Measurements from ENCODE around the gene KEAP1. TPM values are rescaled to one million over a fixed set of nuclear protein-coding genes. Genes with fewer than 3 reads are reported as not detected.
A peak's percentile ranks its signal among the peaks of the same experiment; 100 is the strongest.

Gene KEAP1
- total and polyA plus RNA-seq, 10 of the 15 experiments (the other 5 are each of a cell fraction or from before 2014, with no cell fraction given): 1.4 to 87.7 (median 48.6) TPM

DNA sequence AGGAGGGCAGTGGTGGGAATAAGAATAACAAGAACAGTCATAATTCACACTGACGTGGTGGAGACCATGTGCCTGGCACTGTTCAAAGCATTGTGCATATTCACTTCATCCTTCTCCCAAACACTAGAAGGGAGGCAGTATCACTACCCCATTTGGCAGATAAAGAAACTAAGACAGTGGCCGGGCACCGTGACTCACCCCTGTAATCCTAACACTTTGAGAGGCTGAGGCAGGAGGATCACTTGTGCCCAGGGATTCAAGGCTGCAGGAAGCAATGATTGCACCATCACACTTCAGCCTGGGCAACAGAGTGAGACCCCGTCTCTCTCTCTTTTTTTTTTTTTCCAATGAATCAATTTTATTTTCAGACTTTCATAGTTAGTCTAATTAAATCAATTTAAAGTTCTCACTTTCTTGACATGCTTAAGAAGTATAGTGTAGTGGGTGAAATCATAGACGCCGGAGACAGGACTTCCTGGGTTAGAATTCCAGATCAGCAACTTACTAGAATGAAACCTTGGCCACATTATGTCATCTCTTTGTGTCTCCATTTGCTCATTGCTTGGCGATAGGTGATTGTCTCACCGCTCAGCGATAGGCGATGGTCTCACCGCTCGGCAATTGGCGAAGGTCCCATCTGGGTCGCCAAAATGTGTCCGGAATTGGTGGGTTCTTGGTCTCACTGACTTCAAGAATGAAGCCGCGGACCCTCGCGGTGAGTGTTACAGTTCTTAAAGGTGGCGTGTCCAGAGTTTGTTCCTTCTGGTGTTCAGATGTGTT lies 35.2 kb upstream of the KEAP1 start:
- WGBS (ENCODE audit: insufficient coverage, insufficient replicate concordance, low lambda C conversion rate, missing lambda C conversion rate): 49% methylated on average over 20 of the region's 20 CpGs
- Histone ChIP-seq H3K27me3 (replicated peaks in 1 of 2; ENCODE audit: control insufficient read depth in 2 of 2, insufficient read depth in 2 of 2, low read length in 1 of 2) (peaks cover 0 to 4% of the 10 kb centered on the region in 2 experiments; a peak in 1 of 4 replicates), H3K9ac (ENCODE audit: control insufficient read depth, insufficient read depth, low read length) (no peak overlapping the region), H3K36me3 (ENCODE audit: control insufficient read depth in 2 of 2, insufficient read depth in 2 of 2, low read length in 1 of 2) (no peaks in the 10 kb centered on the region), H3K9me3 (replicated peaks; ENCODE audit: control insufficient read depth, insufficient read depth, low read length) (no peaks in the 10 kb centered on the region), H3K27ac (ENCODE audit: control insufficient read depth, insufficient read depth) (no peak overlapping the region), H3K4me2 (ENCODE audit: control insufficient read depth, insufficient read depth) (no peak overlapping the region), H4K20me1 (ENCODE audit: control insufficient read depth, insufficient read depth) (no peaks in the 10 kb centered on the region), H3K4me1 (ENCODE audit: control insufficient read depth, insufficient read depth, low read length) (peaks cover 3% of the 10 kb centered on the region; the same call in 1 of the 2 replicates), H3K4me3 (no peak overlapping the region), H3K79me2 (ENCODE audit: control insufficient read depth, insufficient read depth, low read length) (no peaks in the 10 kb centered on the region), H2AFZ (ENCODE audit: control insufficient read depth, low read depth, low read length) (no peak overlapping the region)
- CTCF ChIA-PET: interaction anchor here (0.6 to 1.7 kb wide), 5 partner anchors 13 to 341 kb away, joined by 3 read pairs; partner anchors contain the start of gene QTRT1
- POLR2A ChIA-PET: interaction anchor here (0.6 to 0.7 kb wide), 2 partner anchors 30 to 280 kb away, joined by 3 read pairs; partner anchors contain the start of gene CDKN2D
- peak; percentile 71 for TF ChIP-seq BCL3 (IDR thresholded peaks at IDR 0.05; ENCODE audit: borderline replicate concordance, insufficient read depth, low read depth, low read length, poor library complexity, severe bottlenecking)
- no peak for TF ChIP-seq NFYB (IDR thresholded peaks at IDR 0.05; ENCODE audit: insufficient read depth, low read depth, low read length)
- in situ Hi-C loops (cut with MboI): no loop called here
- FAIRE-seq (no peak), DNase-seq (ENCODE audit: low read depth, low spot score) (no peak), ATAC-seq (peak; percentile 39; the same call in 2 of the 3 replicates)
- intact Hi-C loops (cut with micrococcal nuclease; ENCODE audit: unreplicated experiment): no loop called here
- RAD21 ChIA-PET (ENCODE audit: unreplicated experiment): interaction anchor here (0.8 kb wide), 1 partner anchor 55 kb away, joined by 3 read pairs; no protein-coding TSS in a partner anchor
- SMC1A ChIA-PET (ENCODE audit: uncharacterized antibody, unreplicated experiment): interaction anchor here (0.7 to 1.2 kb wide), 3 partner anchors 31 to 57 kb away, joined by 3 read pairs; no protein-coding TSS in a partner anchor
- BruUV-seq (replicated peaks): no TSS peak

All from GM12878 (cell line).